Upper lobe of left lung (tissue), 6 donors: ENCODE measurements around the gene PHLDA3. TPM values are rescaled to one million over a fixed set of nuclear protein-coding genes. Genes with fewer than 3 reads are reported as not detected.

Experiments
- ATAC-seq, 2 donors: fragments of 200-7000 bp; cut with Tn5 transposase; one replicate each; pipeline ENCODE4 v1.9.1; 2022; ENCODE audit warnings: mild to moderate bottlenecking in 2 of 2, moderate library complexity in 2 of 2; ENCODE audit not compliant: low FRiP score in 2 of 2
- DNase-seq, 2 donors: peaks; one replicate each; pipeline ENCODE4 v3.0.0-alpha.2; 2019 to 2020
- H3K27ac ChIP-seq, 4 donors: fragments of 200-600 bp; sonication (generic); one replicate each; pipeline ENCODE4 v1.5.1; 2016 to 2019
- H3K27me3 ChIP-seq, 4 donors: fragments of 200-600 bp; sonication (generic); one replicate each; pipeline ENCODE4 v1.5.1; 2017 to 2019
- H3K36me3 ChIP-seq, 4 donors: fragments of 200-600 bp; sonication (generic); one replicate each; pipeline ENCODE4 v1.5.1; 2016 to 2019
- H3K4me1 ChIP-seq, 4 donors: fragments of 200-600 bp; sonication (generic); one replicate each; pipeline ENCODE4 v1.5.1; 2018 to 2019
- H3K4me3 ChIP-seq, 4 donors: fragments of 200-600 bp; sonication (generic); one replicate each; pipeline ENCODE4 v1.5.1; 2017 to 2019; ENCODE audit warnings: mild to moderate bottlenecking in 2 of 4, moderate library complexity in 1 of 4
- H3K9me3 ChIP-seq, 4 donors: fragments of 200-600 bp; sonication (generic); one replicate each; pipeline ENCODE4 v1.5.1; 2018 to 2019
- EP300 ChIP-seq, 4 donors: sonication (generic); formaldehyde crosslinking; IDR thresholded peaks; one replicate each; pipeline ENCODE4 v1.5.1; 2017; ENCODE audit warnings: antibody characterized with exemption in 4 of 4, control low read depth in 2 of 4
- POLR2A ChIP-seq, 4 donors: fragments of 450-650 bp; IDR thresholded peaks; one replicate each; pipeline ENCODE4 v1.5.1; 2016 to 2017; ENCODE audit warnings: antibody characterized with exemption in 4 of 4, mild to moderate bottlenecking in 2 of 4
- POLR2AphosphoS5 ChIP-seq, 2 donors: sonication (generic); formaldehyde crosslinking; IDR thresholded peaks; one replicate each; pipeline ENCODE4 v1.5.1; 2017; ENCODE audit warnings: antibody characterized with exemption in 2 of 2
- WGBS, 2 donors: methylation state at CpG; one replicate each; pipeline ENCODE4 v1.1.5; 2017 to 2018; 5-methylcytosine and 5-hydroxymethylcytosine counted together
- total RNA-seq, 6 donors: library from RNA; depleted of rRNA in 4 of 6; stranded (reverse); fragments of >200 nt in 4 of 6; gene quantifications; one replicate each; pipeline versions ENCODE4 v1.1.0 to v1.2.1, GENCODE V29; 2016 to 2021
- TF ChIP-seq, protein P1 (sequence below), 6 experiments: fragments of 450-650 bp in 4 of 6; fragments of 200-600 bp in 2 of 6; sonication (generic) in 2 of 6; IDR thresholded peaks; one replicate each; pipeline ENCODE4 v1.5.1; 2016 to 2019; ENCODE audit warnings: antibody characterized with exemption in 6 of 6
- donor health status: DM: no; HTN: no; CAD: no; lungs with moderate emphysema.
- donor health status: DM: no; HTN: yes; CAD: no; lungs with severe emphysema.

The PHLDA3 gene
- total RNA-seq, 6 donors from 2014 or later, result 45.1 to 211 (median 88.1) TPM

GRCh38 chr1:201465698-201466290 is 3.2 kb downstream of the PHLDA3 start:
- Histone ChIP-seq H3K4me1 (peaks cover 41 to 69% (median 47%) of the 10 kb centered on the region in 4 donors), H3K4me3 (peak overlapping the region in 2 of 4 donors; percentile 84 to 95), H3K27ac (peak overlapping the region in 3 of 4 donors; percentile 88 to 91 (median 91)), H3K36me3 (peaks cover 0 to 19% (median 13%) of the 10 kb centered on the region in 4 donors), H3K9me3 (no peaks in the 10 kb centered on the region), H3K27me3 (peaks cover 0 to 7% (median 0%) of the 10 kb centered on the region in 4 donors)
- WGBS, 2 donors, result 89 to 97% methylated on average over 7 to 9 of the region's 9 CpGs
- DNase-seq (peak in 1 of 2 donors; percentile 58), ATAC-seq (no peak)
- no peak for TF ChIP-seq POLR2AphosphoS5 (IDR thresholded peaks at IDR 0.05)

DNA sequence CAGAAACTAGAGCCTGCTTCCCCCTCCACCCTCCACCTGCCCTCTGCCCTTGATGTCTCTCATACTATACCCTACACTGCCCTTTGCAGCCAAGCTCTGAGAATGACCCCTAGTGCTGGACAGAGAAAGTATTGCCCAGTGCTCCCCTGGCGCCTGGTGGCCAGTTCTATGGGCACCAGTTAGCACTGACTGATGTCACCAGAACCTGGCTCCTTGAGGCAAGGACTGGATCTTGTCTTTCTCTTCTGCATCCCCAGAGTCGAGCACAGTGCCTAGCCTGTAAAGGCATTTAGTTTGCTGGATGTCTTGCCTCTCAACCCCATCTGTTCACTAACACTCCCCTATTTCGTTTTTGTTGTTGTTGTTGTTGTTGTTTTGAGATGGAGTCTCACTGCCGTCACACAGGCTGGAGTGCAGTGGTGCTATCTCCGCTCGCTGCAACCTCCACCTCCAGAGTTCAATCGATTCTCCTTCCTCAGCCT is 5.9 kb downstream of the PHLDA3 start:
- ATAC-seq, result peak; percentile 4 to 28
- no peak for TF ChIP-seq POLR2A (IDR thresholded peaks at IDR 0.05)
- TF ChIP-seq, protein P1, sequence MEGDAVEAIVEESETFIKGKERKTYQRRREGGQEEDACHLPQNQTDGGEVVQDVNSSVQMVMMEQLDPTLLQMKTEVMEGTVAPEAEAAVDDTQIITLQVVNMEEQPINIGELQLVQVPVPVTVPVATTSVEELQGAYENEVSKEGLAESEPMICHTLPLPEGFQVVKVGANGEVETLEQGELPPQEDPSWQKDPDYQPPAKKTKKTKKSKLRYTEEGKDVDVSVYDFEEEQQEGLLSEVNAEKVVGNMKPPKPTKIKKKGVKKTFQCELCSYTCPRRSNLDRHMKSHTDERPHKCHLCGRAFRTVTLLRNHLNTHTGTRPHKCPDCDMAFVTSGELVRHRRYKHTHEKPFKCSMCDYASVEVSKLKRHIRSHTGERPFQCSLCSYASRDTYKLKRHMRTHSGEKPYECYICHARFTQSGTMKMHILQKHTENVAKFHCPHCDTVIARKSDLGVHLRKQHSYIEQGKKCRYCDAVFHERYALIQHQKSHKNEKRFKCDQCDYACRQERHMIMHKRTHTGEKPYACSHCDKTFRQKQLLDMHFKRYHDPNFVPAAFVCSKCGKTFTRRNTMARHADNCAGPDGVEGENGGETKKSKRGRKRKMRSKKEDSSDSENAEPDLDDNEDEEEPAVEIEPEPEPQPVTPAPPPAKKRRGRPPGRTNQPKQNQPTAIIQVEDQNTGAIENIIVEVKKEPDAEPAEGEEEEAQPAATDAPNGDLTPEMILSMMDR (IDR thresholded peaks at IDR 0.05), result peak in 4 of 6 experiments; percentile 40 to 68 (median 58)
- no peak for TF ChIP-seq POLR2AphosphoS5 (IDR thresholded peaks at IDR 0.05)
- peak overlapping the region in 2 of 4 donors; percentile 82 to 85 for H3K27ac ChIP-seq
- 78 to 87% methylated on average over 6 to 7 of the region's 7 CpGs for WGBS, 2 donors
- no peaks in the 10 kb centered on the region for H3K27me3 ChIP-seq
- H3K9me3 ChIP-seq, result no peaks in the 10 kb centered on the region
- no peak overlapping the region for H3K4me3 ChIP-seq
- H3K36me3 ChIP-seq, result peaks cover 0 to 19% (median 13%) of the 10 kb centered on the region in 4 donors
- peaks cover 28 to 62% (median 40%) of the 10 kb centered on the region in 4 donors for H3K4me1 ChIP-seq
- peak in 1 of 2 donors; percentile 57 for DNase-seq

GRCh38 chr1:201461645-201462441 is 7.1 kb downstream of the PHLDA3 start:
- H3K4me3 ChIP-seq, result no peak overlapping the region
- H3K4me1 ChIP-seq, result peaks cover 31 to 59% (median 39%) of the 10 kb centered on the region in 4 donors
- no peaks in the 10 kb centered on the region for H3K27me3 ChIP-seq
- DNase-seq (peak; percentile 79 to 86), ATAC-seq (peak; percentile 83 to 91)
- TF ChIP-seq POLR2AphosphoS5 (IDR thresholded peaks at IDR 0.05) (peak; percentile 64 to 66), POLR2A (IDR thresholded peaks at IDR 0.05) (no peak), EP300 (IDR thresholded peaks at IDR 0.05) (peak in 1 of 4 donors; percentile 26)
- TF ChIP-seq, protein P1 (IDR thresholded peaks at IDR 0.05), result no peak
- peak overlapping the region; percentile 78 to 85 (median 81) for H3K27ac ChIP-seq
- 87 to 89% methylated on average over 11 to 13 of the region's 13 CpGs for WGBS, 2 donors
- H3K36me3 ChIP-seq, result peaks cover 0 to 19% (median 13%) of the 10 kb centered on the region in 4 donors
- H3K9me3 ChIP-seq, result no peaks in the 10 kb centered on the region

DNA sequence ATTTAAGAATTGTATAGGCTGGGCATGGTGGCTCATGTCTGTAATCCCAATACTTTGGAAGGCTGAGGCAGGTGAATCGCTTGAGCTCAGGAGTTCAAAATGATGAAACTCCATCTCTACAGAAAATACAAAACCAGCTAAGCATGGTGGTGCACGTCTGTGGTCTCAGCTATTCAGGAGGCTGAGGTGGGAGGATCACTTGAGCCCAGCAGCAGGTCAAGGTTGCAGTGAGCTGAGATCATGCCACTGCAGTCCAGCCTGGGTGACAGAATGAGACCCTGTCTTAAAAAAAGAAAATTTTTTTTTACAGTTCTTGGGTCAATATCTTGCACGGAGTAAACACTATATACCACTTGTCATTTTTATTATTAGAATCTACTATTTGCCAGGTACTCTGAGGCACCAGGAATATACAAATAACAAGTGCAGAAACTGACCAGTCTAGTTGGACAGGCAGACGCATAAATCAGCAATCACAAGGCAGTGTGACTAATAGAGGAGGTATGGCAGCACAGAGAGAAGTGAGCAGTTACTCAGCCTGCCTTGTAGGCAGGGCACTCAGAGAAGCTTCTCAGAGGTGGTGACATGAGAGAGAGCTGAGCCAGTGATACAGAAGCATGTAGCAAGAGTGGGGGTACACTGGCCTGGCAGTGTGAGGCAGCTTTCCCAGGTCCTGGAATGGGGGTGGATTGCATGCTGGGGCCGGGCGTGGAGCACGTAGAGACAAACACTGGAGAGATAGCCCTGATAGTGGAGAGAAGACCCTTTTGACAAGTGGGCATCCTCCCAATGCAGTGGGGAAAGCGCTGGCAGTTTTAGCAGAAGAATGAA is 8.0 kb downstream of the PHLDA3 start:
- ATAC-seq (peak; percentile 66 to 90), DNase-seq (peak in 1 of 2 donors; percentile 87)
- WGBS, 2 donors, result 62 to 72% methylated on average over 8 of the region's 8 CpGs
- Histone ChIP-seq H3K27ac (peak overlapping the region; percentile 78 to 85 (median 81)), H3K27me3 (no peaks in the 10 kb centered on the region), H3K36me3 (peaks cover 0 to 18% (median 12%) of the 10 kb centered on the region in 4 donors), H3K4me1 (peaks cover 33 to 59% (median 39%) of the 10 kb centered on the region in 4 donors), H3K9me3 (no peaks in the 10 kb centered on the region), H3K4me3 (no peak overlapping the region)
- TF ChIP-seq, protein P1 (IDR thresholded peaks at IDR 0.05), result no peak
- peak in 1 of 4 donors; percentile 37 for TF ChIP-seq POLR2A (IDR thresholded peaks at IDR 0.05)
- TF ChIP-seq EP300 (IDR thresholded peaks at IDR 0.05), result peak in 2 of 4 donors; percentile 32 to 98
- peak; percentile 75 to 83 for TF ChIP-seq POLR2AphosphoS5 (IDR thresholded peaks at IDR 0.05)
